ENCODE results near the gene GAPT.

Gene GAPT

DNA sequence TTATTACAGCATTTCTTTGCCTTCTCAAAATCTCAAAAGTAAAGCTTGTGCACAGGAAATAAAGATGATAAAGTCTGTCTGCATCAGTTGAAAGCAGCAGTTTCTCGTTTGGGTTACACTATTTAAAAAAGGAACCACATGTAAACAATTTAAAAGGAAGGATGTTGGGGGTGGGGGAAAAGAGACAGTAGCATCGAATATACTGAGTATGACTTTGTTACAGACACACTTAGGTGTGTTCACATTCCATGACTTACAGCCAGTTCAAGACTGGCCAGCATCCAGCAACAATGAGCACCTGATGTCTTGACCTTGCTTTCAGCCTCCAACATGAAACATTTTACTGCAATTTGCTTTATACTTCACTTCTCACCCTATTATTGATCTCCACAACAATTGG is 8.7 kb downstream of the GAPT start:
- ATAC-seq = no peak
- TF ChIP-seq, protein P1, sequence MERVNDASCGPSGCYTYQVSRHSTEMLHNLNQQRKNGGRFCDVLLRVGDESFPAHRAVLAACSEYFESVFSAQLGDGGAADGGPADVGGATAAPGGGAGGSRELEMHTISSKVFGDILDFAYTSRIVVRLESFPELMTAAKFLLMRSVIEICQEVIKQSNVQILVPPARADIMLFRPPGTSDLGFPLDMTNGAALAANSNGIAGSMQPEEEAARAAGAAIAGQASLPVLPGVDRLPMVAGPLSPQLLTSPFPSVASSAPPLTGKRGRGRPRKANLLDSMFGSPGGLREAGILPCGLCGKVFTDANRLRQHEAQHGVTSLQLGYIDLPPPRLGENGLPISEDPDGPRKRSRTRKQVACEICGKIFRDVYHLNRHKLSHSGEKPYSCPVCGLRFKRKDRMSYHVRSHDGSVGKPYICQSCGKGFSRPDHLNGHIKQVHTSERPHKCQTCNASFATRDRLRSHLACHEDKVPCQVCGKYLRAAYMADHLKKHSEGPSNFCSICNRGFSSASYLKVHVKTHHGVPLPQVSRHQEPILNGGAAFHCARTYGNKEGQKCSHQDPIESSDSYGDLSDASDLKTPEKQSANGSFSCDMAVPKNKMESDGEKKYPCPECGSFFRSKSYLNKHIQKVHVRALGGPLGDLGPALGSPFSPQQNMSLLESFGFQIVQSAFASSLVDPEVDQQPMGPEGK (CRISPR knock-in tag; IDR thresholded peaks at IDR 0.05; ENCODE audit: borderline replicate concordance) = no peak
- TF ChIP-seq TOX (CRISPR knock-in tag; IDR thresholded peaks at IDR 0.05; ENCODE audit: borderline replicate concordance) (no peak), ESRRG (CRISPR knock-in tag; IDR thresholded peaks at IDR 0.05) (no peak), GLIS3 (CRISPR knock-in tag; IDR thresholded peaks at IDR 0.05) (no peak), OSR1 (CRISPR knock-in tag; IDR thresholded peaks at IDR 0.05) (no peak), ZC3H10 (CRISPR knock-in tag; IDR thresholded peaks at IDR 0.05) (no peak), CSRNP3 (CRISPR knock-in tag; IDR thresholded peaks at IDR 0.05) (no peak), ISL1 (CRISPR knock-in tag; IDR thresholded peaks at IDR 0.05) (no peak), ZNF8 (CRISPR knock-in tag; IDR thresholded peaks at IDR 0.05) (no peak), CSDC2 (CRISPR knock-in tag; IDR thresholded peaks at IDR 0.05) (no peak), ZNF565 (CRISPR knock-in tag; conservative IDR thresholded peaks at IDR 0.05; ENCODE audit: low read depth) (no peak), TCF4 (CRISPR knock-in tag; IDR thresholded peaks at IDR 0.05; ENCODE audit: borderline replicate concordance) (no peak)
- TF ChIP-seq, protein P2, sequence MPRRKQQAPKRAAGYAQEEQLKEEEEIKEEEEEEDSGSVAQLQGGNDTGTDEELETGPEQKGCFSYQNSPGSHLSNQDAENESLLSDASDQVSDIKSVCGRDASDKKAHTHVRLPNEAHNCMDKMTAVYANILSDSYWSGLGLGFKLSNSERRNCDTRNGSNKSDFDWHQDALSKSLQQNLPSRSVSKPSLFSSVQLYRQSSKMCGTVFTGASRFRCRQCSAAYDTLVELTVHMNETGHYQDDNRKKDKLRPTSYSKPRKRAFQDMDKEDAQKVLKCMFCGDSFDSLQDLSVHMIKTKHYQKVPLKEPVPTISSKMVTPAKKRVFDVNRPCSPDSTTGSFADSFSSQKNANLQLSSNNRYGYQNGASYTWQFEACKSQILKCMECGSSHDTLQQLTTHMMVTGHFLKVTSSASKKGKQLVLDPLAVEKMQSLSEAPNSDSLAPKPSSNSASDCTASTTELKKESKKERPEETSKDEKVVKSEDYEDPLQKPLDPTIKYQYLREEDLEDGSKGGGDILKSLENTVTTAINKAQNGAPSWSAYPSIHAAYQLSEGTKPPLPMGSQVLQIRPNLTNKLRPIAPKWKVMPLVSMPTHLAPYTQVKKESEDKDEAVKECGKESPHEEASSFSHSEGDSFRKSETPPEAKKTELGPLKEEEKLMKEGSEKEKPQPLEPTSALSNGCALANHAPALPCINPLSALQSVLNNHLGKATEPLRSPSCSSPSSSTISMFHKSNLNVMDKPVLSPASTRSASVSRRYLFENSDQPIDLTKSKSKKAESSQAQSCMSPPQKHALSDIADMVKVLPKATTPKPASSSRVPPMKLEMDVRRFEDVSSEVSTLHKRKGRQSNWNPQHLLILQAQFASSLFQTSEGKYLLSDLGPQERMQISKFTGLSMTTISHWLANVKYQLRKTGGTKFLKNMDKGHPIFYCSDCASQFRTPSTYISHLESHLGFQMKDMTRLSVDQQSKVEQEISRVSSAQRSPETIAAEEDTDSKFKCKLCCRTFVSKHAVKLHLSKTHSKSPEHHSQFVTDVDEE (CRISPR knock-in tag; IDR thresholded peaks at IDR 0.05) = no peak

DNA sequence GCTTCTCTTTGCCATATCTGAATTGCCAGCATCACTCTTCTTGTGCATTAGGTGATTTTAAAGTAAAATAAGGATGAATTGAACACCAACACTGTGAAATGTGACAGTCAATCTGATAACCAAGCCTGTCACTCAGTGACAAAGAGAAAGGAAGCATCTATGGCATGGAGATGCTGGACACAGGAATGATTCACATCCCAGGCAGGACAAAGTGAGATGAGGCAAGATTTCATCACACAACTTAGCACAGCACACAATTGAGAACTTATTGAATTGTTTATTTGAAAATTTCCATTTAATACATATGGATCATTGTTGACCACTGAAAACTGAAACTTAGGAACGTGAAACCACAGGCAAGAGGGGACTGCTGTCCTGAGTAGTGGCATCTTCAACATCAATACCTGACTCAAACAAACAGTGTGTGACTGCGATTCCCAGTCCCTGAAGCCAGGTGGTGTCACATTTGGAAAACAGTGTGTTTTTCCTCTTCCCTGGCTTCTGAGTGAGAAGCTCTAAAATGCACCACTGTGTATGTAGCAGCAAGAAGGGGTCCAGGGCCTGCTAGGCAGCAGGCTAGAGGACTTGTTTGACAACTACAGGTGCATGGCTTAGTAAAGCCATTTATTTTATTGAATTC is 10.7 kb downstream of the GAPT start:
- TF ChIP-seq, protein P2 (CRISPR knock-in tag; IDR thresholded peaks at IDR 0.05) = no peak
- no peak for TF ChIP-seq ZFP3 (CRISPR knock-in tag; IDR thresholded peaks at IDR 0.05)
- ATAC-seq = no peak

GRCh38 chr5:58503390-58504046 is 12.3 kb downstream of the GAPT start:
- ATAC-seq = no peak
- TF ChIP-seq SNAI2 (CRISPR knock-in tag; IDR thresholded peaks at IDR 0.05) (no peak), ZNF565 (CRISPR knock-in tag; conservative IDR thresholded peaks at IDR 0.05; ENCODE audit: low read depth) (no peak), CSRNP3 (CRISPR knock-in tag; IDR thresholded peaks at IDR 0.05) (no peak), TOX (CRISPR knock-in tag; IDR thresholded peaks at IDR 0.05; ENCODE audit: borderline replicate concordance) (no peak), TCF4 (CRISPR knock-in tag; IDR thresholded peaks at IDR 0.05; ENCODE audit: borderline replicate concordance) (no peak)
- TF ChIP-seq, protein P2 (CRISPR knock-in tag; IDR thresholded peaks at IDR 0.05) = no peak
